ENCODE results near the gene NMT1.
"Not testable (repeated sequence)": the region's sequence is repeated elsewhere in the genome, so short reads cannot be mapped to it uniquely, and the experiment has no call there.

NMT1 gene

DNA sequence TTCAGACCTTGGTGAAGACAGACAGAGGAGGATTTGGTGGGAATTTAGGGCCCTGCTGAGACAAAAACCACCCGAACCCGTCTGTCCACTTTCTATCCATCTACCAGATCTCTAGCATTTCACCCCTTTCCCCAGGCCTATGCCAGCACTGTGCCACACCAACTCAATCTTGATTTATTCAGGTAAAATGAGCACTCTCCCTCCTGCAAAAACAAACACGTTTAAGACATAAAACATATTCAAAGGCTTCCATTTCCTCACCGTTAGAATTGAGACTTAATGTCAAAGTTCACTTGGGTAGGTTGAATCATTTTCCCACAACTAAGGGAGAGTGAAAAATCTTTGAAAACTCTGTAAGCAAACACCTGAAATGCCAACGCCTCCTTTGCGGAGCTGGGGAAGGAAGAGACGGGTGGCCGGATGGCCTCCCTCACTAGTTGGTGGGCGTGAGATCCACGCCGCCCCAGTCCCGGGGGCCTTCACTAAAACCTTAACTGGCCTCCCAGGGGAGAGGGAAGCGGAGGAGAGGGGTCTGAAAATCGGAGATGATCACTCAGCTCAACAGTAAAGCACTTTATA lies 10.5 kb upstream of the NMT1 start:
- peak; percentile 8; the same call in 1 of the 3 replicates for ATAC-seq (ENCODE audit: low read depth)
- peak overlapping the region; percentile 67 for H3K4me3 ChIP-seq (ENCODE audit: severe bottlenecking)
- no peak for DNase-seq (ENCODE audit: low spot score)
- H3K27ac ChIP-seq (ENCODE audit: poor library complexity, severe bottlenecking), result peak overlapping the region; percentile 97
- H3K36me3 ChIP-seq (ENCODE audit: low read depth), result peaks cover 20% of the 10 kb centered on the region
- no peaks in the 10 kb centered on the region for H3K9me3 ChIP-seq (ENCODE audit: severe bottlenecking)
- H3K27me3 ChIP-seq (ENCODE audit: insufficient read depth, poor library complexity, severe bottlenecking), result no peaks in the 10 kb centered on the region
- peaks cover 41% of the 10 kb centered on the region for H3K4me1 ChIP-seq (ENCODE audit: insufficient read depth, poor library complexity, severe bottlenecking)
- TF ChIP-seq, protein P1, sequence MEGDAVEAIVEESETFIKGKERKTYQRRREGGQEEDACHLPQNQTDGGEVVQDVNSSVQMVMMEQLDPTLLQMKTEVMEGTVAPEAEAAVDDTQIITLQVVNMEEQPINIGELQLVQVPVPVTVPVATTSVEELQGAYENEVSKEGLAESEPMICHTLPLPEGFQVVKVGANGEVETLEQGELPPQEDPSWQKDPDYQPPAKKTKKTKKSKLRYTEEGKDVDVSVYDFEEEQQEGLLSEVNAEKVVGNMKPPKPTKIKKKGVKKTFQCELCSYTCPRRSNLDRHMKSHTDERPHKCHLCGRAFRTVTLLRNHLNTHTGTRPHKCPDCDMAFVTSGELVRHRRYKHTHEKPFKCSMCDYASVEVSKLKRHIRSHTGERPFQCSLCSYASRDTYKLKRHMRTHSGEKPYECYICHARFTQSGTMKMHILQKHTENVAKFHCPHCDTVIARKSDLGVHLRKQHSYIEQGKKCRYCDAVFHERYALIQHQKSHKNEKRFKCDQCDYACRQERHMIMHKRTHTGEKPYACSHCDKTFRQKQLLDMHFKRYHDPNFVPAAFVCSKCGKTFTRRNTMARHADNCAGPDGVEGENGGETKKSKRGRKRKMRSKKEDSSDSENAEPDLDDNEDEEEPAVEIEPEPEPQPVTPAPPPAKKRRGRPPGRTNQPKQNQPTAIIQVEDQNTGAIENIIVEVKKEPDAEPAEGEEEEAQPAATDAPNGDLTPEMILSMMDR (IDR thresholded peaks at IDR 0.05; ENCODE audit: poor library complexity, severe bottlenecking), result no peak

DNA sequence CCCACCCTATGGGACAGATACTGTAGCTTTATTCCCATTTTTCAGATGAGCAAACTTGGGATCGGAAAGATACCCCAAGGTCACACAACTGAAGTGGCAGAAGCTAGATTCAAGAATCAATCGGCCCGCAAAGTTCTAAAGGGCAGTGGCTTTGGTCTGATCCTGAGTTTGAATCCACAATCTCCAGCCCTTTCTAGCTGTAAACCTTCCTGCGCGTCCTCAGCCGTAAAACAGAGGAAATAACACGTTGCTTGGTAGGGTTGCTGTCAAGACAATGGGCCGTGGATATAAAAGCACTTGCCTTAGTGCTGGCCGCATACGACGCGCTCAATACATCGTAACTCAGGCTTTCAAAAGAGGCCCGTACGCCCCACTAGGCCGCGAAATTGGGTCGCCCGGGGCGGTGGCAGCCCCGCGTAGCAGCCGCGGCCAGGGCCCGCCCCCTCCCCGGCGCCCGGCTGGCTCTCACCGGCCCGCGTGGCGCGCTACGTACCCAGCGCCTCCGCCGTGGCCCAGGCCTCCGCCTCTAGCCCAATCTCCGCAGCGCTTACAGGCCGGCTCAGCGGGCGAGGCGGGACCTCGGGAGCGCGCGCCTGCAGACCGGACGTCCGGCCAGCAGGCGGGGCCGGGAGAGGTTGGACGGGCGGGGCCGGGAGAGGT lies 9.9 kb upstream of the NMT1 start, which contains the start of gene DCAKD:
Gene DCAKD (minus strand): TSS at position 573 of the 660 bp plus-strand sequence. CDS start 16,747 bp downstream, outside the sequence.
- Histone ChIP-seq H3K36me3 (ENCODE audit: low read depth) (peaks cover 14% of the 10 kb centered on the region), H3K9me3 (ENCODE audit: severe bottlenecking) (no peaks in the 10 kb centered on the region), H3K27ac (ENCODE audit: poor library complexity, severe bottlenecking) (peak within 1 kb of the TSS; percentile 97), H3K4me3 (ENCODE audit: severe bottlenecking) (peak within 1 kb of the TSS; percentile 67), H3K27me3 (ENCODE audit: insufficient read depth, poor library complexity, severe bottlenecking) (no peaks in the 10 kb centered on the region), H3K4me1 (ENCODE audit: insufficient read depth, poor library complexity, severe bottlenecking) (peaks cover 35% of the 10 kb centered on the region)
- TF ChIP-seq, protein P1 (IDR thresholded peaks at IDR 0.05; ENCODE audit: poor library complexity, severe bottlenecking), result no peak
- DNase-seq (ENCODE audit: low spot score) (peak; percentile 96), ATAC-seq (ENCODE audit: low read depth) (peak; percentile 92)

DNA sequence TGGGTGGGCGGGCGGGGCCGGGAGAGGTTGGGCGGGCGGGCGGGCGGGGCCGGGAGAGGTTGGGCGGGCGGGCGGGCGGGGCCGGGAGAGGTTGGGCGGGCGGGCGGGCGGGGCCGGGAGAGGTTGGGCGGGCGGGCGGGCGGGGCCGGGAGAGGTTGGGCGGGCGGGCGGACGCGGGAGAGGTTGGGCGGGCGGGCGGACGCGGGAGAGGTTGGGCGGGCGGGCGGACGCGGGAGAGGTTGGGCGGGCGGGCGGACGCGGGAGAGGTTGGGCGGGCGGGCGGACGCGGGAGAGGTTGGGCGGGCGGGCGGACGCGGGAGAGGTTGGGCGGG lies 9.4 kb upstream of the NMT1 start:
- ATAC-seq (ENCODE audit: low read depth); H3K9me3 ChIP-seq (ENCODE audit: severe bottlenecking); H3K27me3 ChIP-seq (ENCODE audit: insufficient read depth, poor library complexity, severe bottlenecking); DNase-seq (ENCODE audit: low spot score): not testable (repeated sequence)
- Histone ChIP-seq H3K36me3 (ENCODE audit: low read depth) (peaks cover 13% of the 10 kb centered on the region), H3K27ac (ENCODE audit: poor library complexity, severe bottlenecking) (peak overlapping the region; percentile 97), H3K4me1 (ENCODE audit: insufficient read depth, poor library complexity, severe bottlenecking) (peaks cover 32% of the 10 kb centered on the region), H3K4me3 (ENCODE audit: severe bottlenecking) (peak overlapping the region; percentile 41)

DNA sequence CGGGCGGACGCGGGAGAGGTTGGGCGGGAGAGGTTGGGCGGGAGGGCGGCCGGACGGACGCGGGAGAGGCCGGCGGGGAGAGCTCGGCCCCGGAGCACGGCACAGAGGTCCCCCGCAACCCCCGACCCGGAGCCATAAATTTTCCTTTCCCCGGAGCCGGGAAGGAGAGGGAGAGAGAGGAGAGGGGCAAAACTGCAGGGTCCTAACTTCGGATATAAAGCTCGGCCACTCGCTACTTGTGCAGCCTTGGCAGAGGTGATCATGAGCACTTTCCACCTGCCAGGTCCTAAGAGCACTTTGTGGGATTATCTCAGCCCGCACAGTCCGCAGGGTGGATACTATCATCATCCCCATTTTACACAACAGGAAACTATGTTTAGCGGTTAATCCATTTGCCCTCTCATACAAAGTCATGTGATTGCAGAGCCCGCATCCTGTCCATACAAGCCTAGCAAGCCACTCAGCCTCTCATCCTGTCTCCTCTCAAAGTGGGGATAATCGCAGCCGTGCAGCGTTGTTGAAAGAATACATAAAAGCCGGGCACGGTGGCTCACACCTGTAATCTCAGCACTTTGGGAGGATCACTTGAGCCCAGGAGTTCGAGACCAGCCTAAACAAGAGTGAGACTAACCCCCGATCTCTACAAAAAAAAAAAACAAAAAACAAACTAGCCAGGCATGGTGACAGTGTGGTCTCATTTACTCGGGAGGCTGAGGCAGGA lies 8.9 kb upstream of the NMT1 start:
- Histone ChIP-seq H3K36me3 (ENCODE audit: low read depth) (peaks cover 13% of the 10 kb centered on the region), H3K27ac (ENCODE audit: poor library complexity, severe bottlenecking) (peak overlapping the region; percentile 97), H3K4me3 (ENCODE audit: severe bottlenecking) (peak overlapping the region; percentile 41), H3K27me3 (ENCODE audit: insufficient read depth, poor library complexity, severe bottlenecking) (no peaks in the 10 kb centered on the region), H3K4me1 (ENCODE audit: insufficient read depth, poor library complexity, severe bottlenecking) (peaks cover 28% of the 10 kb centered on the region), H3K9me3 (ENCODE audit: severe bottlenecking) (no peaks in the 10 kb centered on the region)
- TF ChIP-seq, protein P1 (IDR thresholded peaks at IDR 0.05; ENCODE audit: poor library complexity, severe bottlenecking), result no peak
- peak; percentile 15; the same call in 1 of the 3 replicates for ATAC-seq (ENCODE audit: low read depth)
- DNase-seq (ENCODE audit: low spot score), result no peak

DNA sequence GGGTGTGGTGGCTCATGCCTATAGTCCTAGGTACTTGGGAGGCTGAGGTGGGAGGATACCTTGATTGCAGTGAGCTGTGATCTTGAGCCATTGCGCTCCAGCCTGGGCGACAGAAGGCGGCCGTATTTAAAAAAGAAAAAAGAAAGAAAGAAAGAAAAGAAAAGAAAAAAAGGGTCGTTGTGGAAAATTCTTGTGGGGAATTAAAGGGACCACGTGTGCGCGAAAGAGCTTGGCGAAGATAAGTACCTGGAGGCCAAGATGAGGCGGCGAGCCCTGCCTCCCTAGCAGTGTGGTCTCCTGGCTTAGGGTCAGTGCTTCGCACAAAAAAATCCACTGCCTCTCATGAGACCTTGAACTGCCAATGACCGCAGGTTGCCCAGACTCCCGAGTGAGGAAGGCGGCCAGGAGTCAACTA lies 728 bp upstream of the NMT1 start:
- H3K4me1 ChIP-seq (ENCODE audit: insufficient read depth, poor library complexity, severe bottlenecking), result peaks cover 7% of the 10 kb centered on the region

More for the DNA sequence above, 728 bp upstream of the NMT1 start:
- TF ChIP-seq, protein P1 (IDR thresholded peaks at IDR 0.05; ENCODE audit: poor library complexity, severe bottlenecking), result no peak
- Histone ChIP-seq H3K27ac (ENCODE audit: poor library complexity, severe bottlenecking) (peak overlapping the region; percentile 48), H3K4me3 (ENCODE audit: severe bottlenecking) (peak overlapping the region; percentile 78), H3K27me3 (ENCODE audit: insufficient read depth, poor library complexity, severe bottlenecking) (no peaks in the 10 kb centered on the region), H3K36me3 (ENCODE audit: low read depth) (peaks cover 34% of the 10 kb centered on the region), H3K9me3 (ENCODE audit: severe bottlenecking) (no peaks in the 10 kb centered on the region)
- ATAC-seq (ENCODE audit: low read depth) (no peak), DNase-seq (ENCODE audit: low spot score) (no peak)
